ENCODE data around the gene SLC29A2.
"Not testable (repeated sequence)": the region's sequence is repeated elsewhere in the genome, so short reads cannot be mapped to it uniquely, and the experiment has no call there.

SLC29A2 gene

GRCh38 chr11:66409226-66409625, 37.7 kb upstream of the SLC29A2 start:
- ATAC-seq (replicated peaks): no peak
- Mint-ChIP-seq H3K4me3 (no peak overlapping the region), H3K4me1 (peaks cover 3 to 6% of the 10 kb centered on the region in 2 donors), H3K27me3 (peaks cover 51 to 72% of the 10 kb centered on the region in 2 donors), H3K36me3 (no peaks in the 10 kb centered on the region), H3K9me3 (no peaks in the 10 kb centered on the region), H3K27ac (no peak overlapping the region)
- DNase-seq: no peak

- H3K9me3 Mint-ChIP-seq: no peaks in the 10 kb centered on the region
- H3K27ac Mint-ChIP-seq: peak overlapping the region; percentile 66
- ATAC-seq (replicated peaks) (peak; percentile 87), DNase-seq (peak; percentile 75)
- H3K4me1 Mint-ChIP-seq: peaks cover 3 to 6% of the 10 kb centered on the region in 2 donors
- H3K27me3 Mint-ChIP-seq: peaks cover 49 to 68% of the 10 kb centered on the region in 2 donors
- H3K36me3 Mint-ChIP-seq: no peaks in the 10 kb centered on the region
- H3K4me3 Mint-ChIP-seq: peak overlapping the region; percentile 84 to 92
Measured at GRCh38 chr11:66408488-66409214, 37.1 kb upstream of the SLC29A2 start.

GRCh38 chr11:66407651-66408050, 36.1 kb upstream of the SLC29A2 start:
- peaks cover 3 to 6% of the 10 kb centered on the region in 2 donors for H3K4me1 Mint-ChIP-seq
- DNase-seq: no peak
- peaks cover 43 to 63% of the 10 kb centered on the region in 2 donors for H3K27me3 Mint-ChIP-seq
- H3K9me3 Mint-ChIP-seq: no peaks in the 10 kb centered on the region
- H3K36me3 Mint-ChIP-seq: no peaks in the 10 kb centered on the region
- H3K27ac Mint-ChIP-seq: no peak overlapping the region
- no peak for ATAC-seq (replicated peaks)
- no peak overlapping the region for H3K4me3 Mint-ChIP-seq

DNA sequence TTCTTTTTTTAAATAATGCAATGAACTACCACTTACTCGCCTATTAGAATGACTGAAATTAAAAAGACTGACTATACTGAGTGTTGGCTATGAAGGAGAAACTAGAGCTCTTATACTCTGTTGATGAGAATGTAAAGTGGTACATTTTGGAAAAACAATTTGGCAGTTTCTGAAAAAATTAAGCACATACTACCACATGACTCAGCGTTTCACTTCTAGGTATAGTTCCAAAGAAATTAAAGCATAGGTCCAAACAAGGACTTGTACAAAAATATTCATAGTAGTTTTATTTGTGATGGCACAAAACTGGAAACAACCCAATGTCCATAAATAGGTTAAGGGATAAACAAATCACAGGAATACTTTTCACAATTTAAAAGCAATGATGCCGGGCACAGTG, 22.4 kb upstream of the SLC29A2 start:
- Mint-ChIP-seq H3K4me1 (no peaks in the 10 kb centered on the region), H3K9me3 (no peaks in the 10 kb centered on the region), H3K36me3 (no peaks in the 10 kb centered on the region), H3K4me3 (no peak overlapping the region), H3K27me3 (peaks cover 5 to 12% of the 10 kb centered on the region in 2 donors), H3K27ac (no peak overlapping the region)
- ATAC-seq (replicated peaks) (no peak), DNase-seq (no peak)

DNA sequence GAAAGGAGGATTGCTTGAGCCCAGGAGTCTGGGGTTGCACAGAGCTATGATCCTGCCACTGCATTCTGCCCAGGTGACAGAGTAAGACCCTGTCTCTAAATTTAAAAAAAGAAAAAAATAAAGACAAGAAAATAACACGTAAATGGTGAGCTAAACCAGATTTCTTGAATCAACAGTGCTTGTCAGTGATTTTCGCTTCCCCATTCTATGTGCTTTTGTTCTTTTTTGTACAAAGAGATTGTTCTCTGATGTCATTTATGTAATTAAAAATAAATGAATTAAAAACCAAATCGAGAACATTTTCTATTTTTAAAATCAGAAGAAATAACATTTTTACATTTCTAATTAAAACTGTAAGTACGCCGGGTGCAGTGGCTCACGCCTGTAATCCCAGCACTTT, 19.8 kb upstream of the SLC29A2 start:
- Mint-ChIP-seq H3K27me3 (peaks cover 0 to 6% of the 10 kb centered on the region in 2 donors), H3K36me3 (no peaks in the 10 kb centered on the region), H3K4me3 (no peak overlapping the region), H3K27ac (no peak overlapping the region), H3K4me1 (peaks cover 0 to 1% of the 10 kb centered on the region in 2 donors), H3K9me3 (no peaks in the 10 kb centered on the region)
- DNase-seq (no peak), ATAC-seq (replicated peaks) (peak; percentile 38 to 41)

DNA sequence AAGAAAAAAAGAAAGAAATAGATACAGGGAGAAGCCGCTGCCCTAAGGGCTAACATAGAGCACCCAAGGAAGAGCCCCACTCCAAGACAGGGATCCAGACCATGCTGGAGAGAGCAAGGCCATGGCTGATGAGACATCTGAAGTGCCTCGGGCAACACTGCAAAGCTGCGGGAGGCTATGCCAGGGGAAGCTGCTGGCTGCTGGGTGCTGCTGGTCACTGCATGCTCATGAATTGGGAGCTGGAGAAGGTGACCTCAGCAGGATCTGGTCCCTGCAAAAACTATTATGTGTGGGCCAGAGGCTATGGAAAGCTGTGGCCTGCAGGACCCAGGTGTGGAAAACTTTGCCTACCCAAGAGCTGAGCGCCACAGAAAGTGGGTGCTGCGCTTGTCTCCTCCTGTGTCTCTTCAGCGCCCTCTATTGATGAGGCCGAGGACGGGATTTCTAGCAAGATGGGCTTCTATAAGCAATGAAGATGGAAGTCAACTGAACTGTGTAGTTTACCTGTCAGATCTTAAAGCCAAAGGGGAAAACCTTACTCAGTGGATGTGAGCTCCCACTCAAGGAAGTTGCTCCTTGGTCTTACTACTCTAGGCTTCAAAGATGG, 17.3 kb upstream of the SLC29A2 start:
- Mint-ChIP-seq H3K36me3 (no peaks in the 10 kb centered on the region), H3K4me3 (no peak overlapping the region), H3K27me3 (peaks cover 0 to 5% of the 10 kb centered on the region in 2 donors), H3K9me3 (no peaks in the 10 kb centered on the region), H3K27ac (no peak overlapping the region), H3K4me1 (peaks cover 4 to 7% of the 10 kb centered on the region in 2 donors)
- peak; percentile 62 to 68 for ATAC-seq (replicated peaks)
- peak; percentile 40 for DNase-seq

- H3K27me3 Mint-ChIP-seq: peaks cover 0 to 5% of the 10 kb centered on the region in 2 donors
- H3K4me1 Mint-ChIP-seq: peaks cover 4 to 7% of the 10 kb centered on the region in 2 donors
- H3K4me3 Mint-ChIP-seq: peak overlapping the region; percentile 23 to 55
- no peak overlapping the region for H3K27ac Mint-ChIP-seq
- no peaks in the 10 kb centered on the region for H3K9me3 Mint-ChIP-seq
- DNase-seq (peak; percentile 58), ATAC-seq (replicated peaks) (peak; percentile 76 to 84)
- H3K36me3 Mint-ChIP-seq: no peaks in the 10 kb centered on the region
Measured at GRCh38 chr11:66386171-66387069, 14.9 kb upstream of the SLC29A2 start.

- not testable (repeated sequence) for H3K27ac Mint-ChIP-seq; H3K9me3 Mint-ChIP-seq; H3K4me3 Mint-ChIP-seq; H3K36me3 Mint-ChIP-seq; H3K4me1 Mint-ChIP-seq; H3K27me3 Mint-ChIP-seq; DNase-seq; ATAC-seq (replicated peaks)
Measured at GRCh38 chr11:66384316-66384715, 12.8 kb upstream of the SLC29A2 start.

- H3K9me3 Mint-ChIP-seq; ATAC-seq (replicated peaks); H3K4me3 Mint-ChIP-seq; H3K4me1 Mint-ChIP-seq; H3K27me3 Mint-ChIP-seq; H3K36me3 Mint-ChIP-seq; DNase-seq; H3K27ac Mint-ChIP-seq: not testable (repeated sequence)
Measured at GRCh38 chr11:66380264-66380663, 8.7 kb upstream of the SLC29A2 start.

DNA sequence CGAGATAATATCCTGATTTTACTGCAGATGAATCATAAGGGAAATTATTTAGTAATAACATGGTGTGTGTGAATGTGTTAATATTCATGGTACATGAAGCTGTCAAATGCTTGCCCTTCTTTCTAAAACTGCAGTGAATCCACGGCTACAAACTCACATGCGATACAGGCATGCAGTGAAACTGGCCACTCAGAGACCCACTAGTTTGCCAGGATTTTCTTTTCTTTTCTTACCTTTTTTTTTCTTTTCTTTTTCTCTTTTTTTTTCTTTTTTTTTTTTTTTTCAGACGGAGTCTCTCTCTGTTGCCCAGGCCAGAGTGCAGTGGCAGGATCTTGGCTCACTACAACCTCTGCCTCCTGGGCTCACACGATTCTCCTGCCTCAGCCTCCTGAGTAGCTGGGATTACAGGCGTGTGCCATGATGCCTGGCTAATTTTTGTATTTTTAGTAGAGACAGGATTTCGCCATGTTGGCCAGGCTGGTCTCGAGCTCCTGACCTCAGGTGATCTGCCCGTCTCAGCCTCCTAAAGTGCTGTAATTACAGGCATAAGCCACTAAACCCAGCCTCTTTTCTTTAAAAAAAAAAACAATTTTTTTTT, 2.2 kb upstream of the SLC29A2 start:
- DNase-seq; H3K4me3 Mint-ChIP-seq; ATAC-seq (replicated peaks); H3K9me3 Mint-ChIP-seq; H3K27me3 Mint-ChIP-seq; H3K27ac Mint-ChIP-seq: not testable (repeated sequence)
- Mint-ChIP-seq H3K36me3 (peaks cover 8 to 11% of the 10 kb centered on the region in 2 donors), H3K4me1 (peaks cover 10 to 21% of the 10 kb centered on the region in 2 donors)

DNA sequence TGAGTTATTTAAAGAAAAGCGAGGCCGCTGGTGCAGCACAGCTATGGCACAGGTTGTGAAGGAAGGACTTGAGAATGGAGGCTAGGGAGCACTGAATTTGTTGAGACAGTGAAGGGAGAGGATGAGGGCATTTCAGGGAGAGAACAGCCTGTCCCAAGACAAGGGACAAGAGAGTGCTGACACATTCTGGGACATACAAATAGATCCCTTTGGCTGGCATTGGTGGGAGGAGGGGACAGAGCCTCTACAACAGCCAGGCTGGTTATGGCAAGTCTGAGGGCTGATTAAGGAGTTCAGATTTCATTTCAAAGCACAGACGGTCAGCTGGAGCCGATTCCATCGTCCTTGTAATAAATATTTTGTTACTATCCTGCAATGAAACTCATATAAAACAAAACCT, 1.7 kb upstream of the SLC29A2 start:
- H3K27me3 Mint-ChIP-seq: peaks cover 0 to 5% of the 10 kb centered on the region in 2 donors
- peaks cover 10 to 14% of the 10 kb centered on the region in 2 donors for H3K36me3 Mint-ChIP-seq
- H3K4me1 Mint-ChIP-seq: peaks cover 11 to 27% of the 10 kb centered on the region in 2 donors
- DNase-seq (no peak), ATAC-seq (replicated peaks) (no peak)
- H3K27ac Mint-ChIP-seq: no peak overlapping the region
- H3K4me3 Mint-ChIP-seq: no peak overlapping the region
- H3K9me3 Mint-ChIP-seq: no peaks in the 10 kb centered on the region

GRCh38 chr11:66369073-66369894, 2.3 kb downstream of the SLC29A2 start:
- Mint-ChIP-seq H3K4me3 (no peak overlapping the region), H3K9me3 (no peaks in the 10 kb centered on the region), H3K27me3 (no peaks in the 10 kb centered on the region), H3K27ac (peak overlapping the region; percentile 17), H3K4me1 (peaks cover 12 to 30% of the 10 kb centered on the region in 2 donors), H3K36me3 (peaks cover 20 to 28% of the 10 kb centered on the region in 2 donors)
- no peak for DNase-seq
- ATAC-seq (replicated peaks): no peak

- H3K4me1 Mint-ChIP-seq: peaks cover 12 to 30% of the 10 kb centered on the region in 2 donors
- H3K9me3 Mint-ChIP-seq: no peaks in the 10 kb centered on the region
- H3K4me3 Mint-ChIP-seq: no peak overlapping the region
- H3K36me3 Mint-ChIP-seq: peaks cover 25 to 36% of the 10 kb centered on the region in 2 donors
- DNase-seq: no peak
- ATAC-seq (replicated peaks): no peak
- H3K27me3 Mint-ChIP-seq: no peaks in the 10 kb centered on the region
- no peak overlapping the region for H3K27ac Mint-ChIP-seq
Measured at GRCh38 chr11:66368484-66368883, 3.1 kb downstream of the SLC29A2 start.

Data from stimulated activated naive B cell treated with anti-CD40 and anti-IgM and Interleukin-4, amounts not matched to agents 10 μg/mL and 1 μg/mL and 100 μg/mL, for 72 hours (primary cell).